IMR-90 (cell line): ENCODE measurements around the gene MPG. TPM values are rescaled to one million over a fixed set of nuclear protein-coding genes. Genes with fewer than 3 reads are reported as not detected.

ENCODE experiments used
- ATAC-seq: fragments of 200-7000 bp; cut with Tn5 transposase; 2 replicates; pipeline ENCODE4 v1.9.1; 2020; ENCODE audit warnings: low read depth, mild to moderate bottlenecking, moderate library complexity
- BruUV-seq: library from RNA; stranded (reverse); fragments of 400-500 nt; replicated peaks from 2 replicates; lab custom pipeline; 2021; lab: Mats Ljungman, UMichigan
- CTCF ChIA-PET: fragments of 300-600 bp; formaldehyde crosslinking; extraction: SDS; loops from one replicate; lab custom pipeline; 2021; ENCODE audit warnings: antibody characterized with exemption; lab: Yijun Ruan, JAX
- POLR2A ChIA-PET: fragments of 300-600 bp; sonication (Branson Sonifier 250); formaldehyde crosslinking; loops from one replicate; lab custom pipeline; 2022; ENCODE audit warnings: antibody characterized with exemption; ENCODE audit not compliant: unreplicated experiment; lab: Charles Lee
- DNase-seq: peaks from one replicate; pipeline ENCODE4 v3.0.0; 2013
- H2AFZ ChIP-seq: replicated peaks from 2 replicates; pipeline ENCODE3; 2013; ENCODE audit warnings: low read length, mild to moderate bottlenecking; ENCODE audit not compliant: poor library complexity
- H2AK5ac ChIP-seq: 2 replicates; pipeline ENCODE4 v1.6.1; 2013; ENCODE audit warnings: low read depth, low read length, inconsistent platforms
- H2AK9ac ChIP-seq: replicated peaks from 2 replicates; pipeline ENCODE3; 2013; ENCODE audit warnings: mild to moderate bottlenecking, low read depth, low read length, moderate library complexity; ENCODE audit not compliant: poor library complexity
- H2BK120ac ChIP-seq: 2 replicates; pipeline ENCODE4 v1.6.1; 2013; ENCODE audit warnings: low read depth, low read length, inconsistent platforms
- H2BK15ac ChIP-seq: 3 replicates; pipeline ENCODE4 v1.6.1; 2013; ENCODE audit warnings: low read depth, low read length, inconsistent platforms
- H2BK20ac ChIP-seq: 2 replicates; pipeline ENCODE4 v1.6.1; 2013; ENCODE audit warnings: low read depth, mild to moderate bottlenecking, inconsistent platforms, low read length, moderate library complexity
- H2BK5ac ChIP-seq: 2 replicates; pipeline ENCODE4 v1.6.1; 2013; ENCODE audit warnings: mild to moderate bottlenecking, low read depth, low read length, inconsistent platforms; ENCODE audit not compliant: poor library complexity, severe bottlenecking
- H3K14ac ChIP-seq: replicated peaks from 2 replicates; pipeline ENCODE4 v1.6.1; 2013; ENCODE audit warnings: low read depth, low read length, inconsistent platforms
- H3K18ac ChIP-seq: 2 replicates; pipeline ENCODE4 v1.6.1; 2013; ENCODE audit warnings: low read depth, low read length, control low read depth
- H3K23ac ChIP-seq: 2 replicates; pipeline ENCODE4 v1.6.1; 2013; ENCODE audit warnings: low read depth, low read length, inconsistent platforms
- H3K27ac ChIP-seq: 2 replicates; pipeline ENCODE4 v1.5.1; 2013; ENCODE audit warnings: mild to moderate bottlenecking, control low read depth, low read length; ENCODE audit not compliant: insufficient read depth
- H3K27me3 ChIP-seq: 2 replicates; pipeline ENCODE4 v1.6.1; 2013; ENCODE audit warnings: low read length; ENCODE audit not compliant: control insufficient read depth, insufficient read depth
- H3K36me3 ChIP-seq: 2 replicates; pipeline ENCODE4 v1.6.1; 2013; ENCODE audit warnings: low read length, mixed read lengths; ENCODE audit not compliant: control insufficient read depth, insufficient read depth
- H3K4ac ChIP-seq: 2 replicates; pipeline ENCODE4 v1.6.1; 2013; ENCODE audit warnings: low read depth, low read length, inconsistent platforms
- H3K4me1 ChIP-seq: 2 replicates; pipeline ENCODE4 v1.6.1; 2013; ENCODE audit warnings: low read length, mixed read lengths; ENCODE audit not compliant: control insufficient read depth, insufficient read depth
- H3K4me2 ChIP-seq: 2 replicates; pipeline ENCODE4 v1.6.1; 2013; ENCODE audit warnings: low read depth, mild to moderate bottlenecking, control low read depth, low read length, moderate library complexity
- H3K4me3 ChIP-seq: 2 replicates; pipeline ENCODE4 v1.5.1; 2013; ENCODE audit warnings: low read depth, mild to moderate bottlenecking, control low read depth, low read length, moderate library complexity; ENCODE audit not compliant: insufficient read depth
- H3K56ac ChIP-seq: 2 replicates; pipeline ENCODE4 v1.6.1; 2013; ENCODE audit warnings: low read length, inconsistent platforms; ENCODE audit not compliant: insufficient read depth; ENCODE audit errors: extremely low read depth
- H3K79me1 ChIP-seq, 2 experiments: 2 replicates each; pipeline ENCODE4 v1.6.1; 2013; ENCODE audit warnings: low read length in 2 of 2, inconsistent platforms in 1 of 2, low read depth in 1 of 2
- H3K9ac ChIP-seq: 2 replicates; pipeline ENCODE4 v1.6.1; 2013; ENCODE audit warnings: low read depth, low read length, control low read depth
- H3K9me1 ChIP-seq: 2 replicates; pipeline ENCODE4 v1.6.1; 2013; ENCODE audit warnings: low read length, inconsistent platforms; ENCODE audit not compliant: insufficient read depth
- H3K9me3 ChIP-seq: 2 replicates; pipeline ENCODE4 v1.6.1; 2013; ENCODE audit warnings: low read length; ENCODE audit not compliant: control insufficient read depth, insufficient read depth
- H4K20me1 ChIP-seq: 2 replicates; pipeline ENCODE4 v1.6.1; 2013; ENCODE audit warnings: low read length, inconsistent platforms; ENCODE audit not compliant: insufficient read depth
- H4K5ac ChIP-seq: 2 replicates; pipeline ENCODE4 v1.6.1; 2013; ENCODE audit warnings: mild to moderate bottlenecking, low read depth, low read length, control low read depth
- H4K8ac ChIP-seq, 2 experiments: 2 replicates each; pipeline ENCODE4 v1.6.1; 2013; ENCODE audit warnings: low read depth in 2 of 2, low read length in 2 of 2, control low read depth in 1 of 2, inconsistent platforms in 1 of 2
- H4K91ac ChIP-seq: 2 replicates; pipeline ENCODE4 v1.6.1; 2013; ENCODE audit warnings: low read depth, low read length, inconsistent platforms; ENCODE audit not compliant: insufficient read depth
- BHLHE40 ChIP-seq: fragments of 150-350 bp; IDR thresholded peaks from 2 replicates; pipeline ENCODE4 v1.6.1; 2016; ENCODE audit warnings: mild to moderate bottlenecking, low read depth, low read length
- CEBPB ChIP-seq: IDR thresholded peaks from 2 replicates; pipeline ENCODE4 v1.6.1; 2012; ENCODE audit warnings: low read depth, low read length, improper control_type of control experiment
- CHD1 ChIP-seq: IDR thresholded peaks from 2 replicates; pipeline ENCODE4 v1.6.1; 2012; ENCODE audit warnings: low read depth, low read length, improper control_type of control experiment
- CTCF ChIP-seq: conservative IDR thresholded peaks from 2 replicates; pipeline ENCODE4 v1.5.1; 2012; ENCODE audit warnings: mild to moderate bottlenecking, low read depth, low read length, improper control_type of control experiment
- ELK1 ChIP-seq: fragments of 150-350 bp; IDR thresholded peaks from 2 replicates; pipeline ENCODE4 v1.6.1; 2016; ENCODE audit warnings: low read depth, mild to moderate bottlenecking, low read length, moderate library complexity, borderline replicate concordance
- FOS ChIP-seq: fragments of 150-350 bp; IDR thresholded peaks from 2 replicates; pipeline ENCODE4 v1.6.1; 2016; ENCODE audit warnings: low read depth, low read length
- MAZ ChIP-seq: IDR thresholded peaks from 2 replicates; pipeline ENCODE4 v1.6.1; 2012; ENCODE audit warnings: low read depth, mild to moderate bottlenecking, low read length, improper control_type of control experiment, moderate library complexity, borderline replicate concordance
- MXI1 ChIP-seq: IDR thresholded peaks from 2 replicates; pipeline ENCODE4 v1.6.1; 2012; ENCODE audit warnings: low read depth, mild to moderate bottlenecking, low read length, moderate library complexity, borderline replicate concordance
- NFE2L2 ChIP-seq: fragments of 150-350 bp; IDR thresholded peaks from 2 replicates; pipeline ENCODE4 v1.6.1; 2016; ENCODE audit warnings: low read depth, mild to moderate bottlenecking, low read length
- RCOR1 ChIP-seq: IDR thresholded peaks from 2 replicates; pipeline ENCODE4 v1.6.1; 2012; ENCODE audit warnings: mild to moderate bottlenecking, low read length, improper control_type of control experiment; ENCODE audit not compliant: insufficient replicate concordance
- SMC3 ChIP-seq: fragments of 150-350 bp; IDR thresholded peaks from 2 replicates; pipeline ENCODE4 v1.6.1; 2016; ENCODE audit warnings: low read depth, mild to moderate bottlenecking, antibody characterized with exemption, low read length, moderate library complexity
- USF2 ChIP-seq: fragments of 150-350 bp; IDR thresholded peaks from 2 replicates; pipeline ENCODE4 v1.6.1; 2017; ENCODE audit warnings: mild to moderate bottlenecking, antibody characterized with exemption, low read length, low read depth
- WGBS, 2 experiments: methylation state at CpG; one replicate each; pipeline versions ENCODE4 v1.1.5 to v1.1.7; 2013; ENCODE audit warnings: missing lambda C conversion rate in 2 of 2; ENCODE audit not compliant: insufficient read length in 1 of 2; ENCODE audit errors: extremely low coverage in 2 of 2; 5-methylcytosine and 5-hydroxymethylcytosine counted together
- dilution Hi-C: fragments of 300-500 bp; cut with HindIII; formaldehyde crosslinking; loops from one replicate; pipeline ENCODE4 v1.14.3; 2018; ENCODE audit warnings: low sequenced_read_pairs; ENCODE audit not compliant: unreplicated experiment
- in situ Hi-C: fragments of 300-500 bp; cut with MboI; formaldehyde crosslinking; loops from 3 replicates; pipeline ENCODE4 v1.14.3; 2019; ENCODE audit warnings: low sequenced_read_pairs, inconsistent platforms, mixed read lengths
- intact Hi-C: fragments of 100-400 bp; cut with micrococcal nuclease; formaldehyde crosslinking; loops from 2 replicates; pipeline ENCODE4 v1.10.0; 2022
- polyA plus RNA-seq, 3 experiments: library from polyadenylated mRNA; depleted of rRNA; stranded (reverse); fragments of >200 nt; gene quantifications; 2 replicates each; pipeline ENCODE4 v1.2.3, GENCODE V29; 2012; ENCODE audit warnings: low replicate concordance in 1 of 3
- total RNA-seq: library from RNA; depleted of rRNA; stranded (reverse); fragments of >200 nt; gene quantifications from 2 replicates; pipeline ENCODE4 v1.2.3, GENCODE V29; 2012

The MPG gene
- total and polyA plus RNA-seq, 2 of the 4 experiments (the other 2 are of a cell fraction): 66.7 to 135 TPM

- no peak overlapping the region for H3K4ac ChIP-seq
- no peak overlapping the region for H3K27ac ChIP-seq
- no peak overlapping the region for H4K8ac ChIP-seq
- ATAC-seq: no peak
- H3K9me1 ChIP-seq: peaks cover 4% of the 10 kb centered on the region
- no peaks in the 10 kb centered on the region for H4K20me1 ChIP-seq
- H2AK5ac ChIP-seq: no peak overlapping the region
- H3K23ac ChIP-seq: no peak overlapping the region
- dilution Hi-C loops: no loop called here
- no peaks in the 10 kb centered on the region for H3K27me3 ChIP-seq
- H3K56ac ChIP-seq: no peak overlapping the region
- CTCF ChIA-PET: no interaction called here
- no peak overlapping the region for H2AFZ ChIP-seq
- intact Hi-C loops: no loop called here
- no peak overlapping the region for H2AK9ac ChIP-seq
- no peak overlapping the region for H3K9ac ChIP-seq
- H3K4me3 ChIP-seq: no peak overlapping the region
- no peak for DNase-seq
- no peaks in the 10 kb centered on the region for H3K9me3 ChIP-seq
- peaks cover 1% of the 10 kb centered on the region; the same call in 1 of the 2 replicates for H3K4me1 ChIP-seq
- no peaks in the 10 kb centered on the region for H3K79me1 ChIP-seq
- no peak overlapping the region for H2BK5ac ChIP-seq
- no peak overlapping the region for H2BK15ac ChIP-seq
- H2BK20ac ChIP-seq: no peak overlapping the region
- in situ Hi-C loops: no loop called here
- H3K14ac ChIP-seq: no peak overlapping the region
- no peak overlapping the region for H3K4me2 ChIP-seq
- no peak overlapping the region for H2BK120ac ChIP-seq
- no peak overlapping the region for H4K91ac ChIP-seq
- H3K36me3 ChIP-seq: no peaks in the 10 kb centered on the region
- no peak overlapping the region for H4K5ac ChIP-seq
- TF ChIP-seq ELK1: no peak
- TF ChIP-seq SMC3: no peak
- no peak for TF ChIP-seq MAZ
- no peak for TF ChIP-seq FOS
- no peak for TF ChIP-seq NFE2L2
- TF ChIP-seq MXI1: no peak
- TF ChIP-seq CTCF: no peak
- no peak for TF ChIP-seq RCOR1
- TF ChIP-seq CEBPB: no peak
- no peak for TF ChIP-seq BHLHE40
- TF ChIP-seq CHD1: no peak
- no peak for TF ChIP-seq USF2
- BruUV-seq: no TSS peak
- POLR2A ChIA-PET: no interaction called here
- 91% methylated on average over 5 of the region's 11 CpGs; no CpG with 5 or more reads in 1 of the 2 experiments for WGBS, 2 experiments
- H3K18ac ChIP-seq: no peak overlapping the region
Measured at GRCh38 chr16:35678-36305, 42.2 kb upstream of the MPG start.
